SK-N-SH (cell line): Measurements from ENCODE around the gene SLC66A1. TPM values are rescaled to one million over a fixed set of nuclear protein-coding genes. Genes with fewer than 3 reads are reported as not detected.

Experiments
- CTCF ChIA-PET: fragments of 300-600, 350-600 bp; formaldehyde crosslinking; extraction: SDS; loops from one replicate; lab custom pipeline; 2021; lab: Yijun Ruan, JAX
- POLR2A ChIA-PET: fragments of 350-600 bp; sonication (Branson Sonifier 250); formaldehyde crosslinking; extraction: SDS; loops from one replicate; lab custom pipeline; 2020; ENCODE audit warnings: antibody characterized with exemption, inconsistent platforms; lab: Yijun Ruan, JAX
- DNase-seq: peaks from one replicate; pipeline ENCODE4 v3.0.0; 2012
- H2AFZ ChIP-seq: fragments of 200-600 bp; sonication (generic); 2 replicates; pipeline ENCODE4 v1.8.1; 2016; ENCODE audit warnings: antibody characterized with exemption, mild to moderate bottlenecking, low read depth
- H3F3A ChIP-seq: fragments of 200-600 bp; sonication (generic); replicated peaks from 2 replicates; pipeline ENCODE3; 2016; ENCODE audit warnings: antibody characterized with exemption, mild to moderate bottlenecking; ENCODE audit not compliant: insufficient read depth
- H3K27ac ChIP-seq, 2 experiments: fragments of 200-500 bp in 1 of 2; fragments of 200-600 bp in 1 of 2; sonication (Bioruptor generic) in 1 of 2; sonication (generic), shearing (Covaris generic) in 1 of 2; 2 replicates each; pipeline versions ENCODE4 v1.5.1 to v1.6.1; 2014 to 2016; ENCODE audit warnings: low read depth in 2 of 2, inconsistent platforms in 1 of 2, low read length in 1 of 2, mild to moderate bottlenecking in 1 of 2, mixed read lengths in 1 of 2
- H3K27me3 ChIP-seq: fragments of 200-600 bp; sonication (generic), shearing (Covaris generic); 2 replicates; pipeline ENCODE4 v1.6.1; 2016; ENCODE audit warnings: mixed run types; ENCODE audit not compliant: insufficient read depth
- H3K36me3 ChIP-seq, 2 experiments: fragments of 200-500 bp in 1 of 2; fragments of 200-600 bp in 1 of 2; sonication (Bioruptor generic) in 1 of 2; sonication (generic) in 1 of 2; replicated peaks in 1 of 2; 2 replicates each; pipeline versions ENCODE3 to v1.5.1; 2014 to 2016; ENCODE audit warnings: low read length in 1 of 2, mild to moderate bottlenecking in 1 of 2; ENCODE audit not compliant: insufficient read depth in 2 of 2, control insufficient read depth in 1 of 2
- H3K4me1 ChIP-seq, 2 experiments: fragments of 200-500 bp in 1 of 2; fragments of 200-600 bp in 1 of 2; sonication (Bioruptor generic) in 1 of 2; sonication (generic), shearing (Covaris generic) in 1 of 2; 2 replicates each; pipeline versions ENCODE4 v1.5.1 to v1.6.1; 2014 to 2016; ENCODE audit warnings: low read depth in 1 of 2, low read length in 1 of 2, mixed run types in 1 of 2; ENCODE audit not compliant: insufficient read depth in 2 of 2, control insufficient read depth in 1 of 2
- H3K4me2 ChIP-seq: fragments of 200-600 bp; sonication (generic), shearing (Covaris generic); 2 replicates; pipeline ENCODE4 v1.6.1; 2017; ENCODE audit warnings: mixed run types
- H3K4me3 ChIP-seq, 2 experiments: fragments of 200-500 bp in 1 of 2; fragments of 200-600 bp in 1 of 2; sonication (Bioruptor generic) in 1 of 2; sonication (generic), shearing (Covaris generic) in 1 of 2; 2 replicates each; pipeline versions ENCODE4 v1.5.1 to v1.8.1; 2014 to 2016; ENCODE audit warnings: low read depth in 2 of 2, inconsistent platforms in 1 of 2, low read length in 1 of 2, mild to moderate bottlenecking in 1 of 2, mixed read lengths in 1 of 2, moderate library complexity in 1 of 2
- H3K79me2 ChIP-seq: fragments of 200-600 bp; sonication (generic); 2 replicates; pipeline ENCODE4 v1.8.1; 2017; ENCODE audit warnings: mild to moderate bottlenecking; ENCODE audit not compliant: insufficient read depth
- H3K9ac ChIP-seq: fragments of 200-600 bp; sonication (generic); 2 replicates; pipeline ENCODE4 v1.6.1; 2017; ENCODE audit warnings: mixed run types
- H3K9me2 ChIP-seq: fragments of 200-600 bp; sonication (generic); 2 replicates; pipeline ENCODE4 v1.6.1; 2017; ENCODE audit warnings: mixed run types
- H3K9me3 ChIP-seq: fragments of 200-600 bp; sonication (generic); 2 replicates; pipeline ENCODE4 v1.6.1; 2017; ENCODE audit warnings: mixed run types, mild to moderate bottlenecking, moderate library complexity
- H4K20me1 ChIP-seq: fragments of 200-600 bp; sonication (generic); 2 replicates; pipeline ENCODE4 v1.6.1; 2017; ENCODE audit warnings: mild to moderate bottlenecking, mixed run types; ENCODE audit not compliant: insufficient read depth
- ELF1 ChIP-seq: IDR thresholded peaks from 2 replicates; pipeline ENCODE4 v1.4.0; 2012
- EP300 ChIP-seq, 2 experiments: IDR thresholded peaks; 2 replicates each; pipeline versions ENCODE4 v1.4.0 to v1.6.1; 2012; ENCODE audit warnings: borderline replicate concordance in 1 of 2, low read depth in 1 of 2, low read length in 1 of 2
- FOXM1 ChIP-seq: IDR thresholded peaks from 2 replicates; pipeline ENCODE4 v1.4.0; 2012; ENCODE audit warnings: low read depth, mild to moderate bottlenecking
- POLR2AphosphoS5 ChIP-seq: IDR thresholded peaks from 2 replicates; pipeline ENCODE4 v1.6.1; 2012; ENCODE audit warnings: low read depth, low read length
- RAD21 ChIP-seq: IDR thresholded peaks from 2 replicates; pipeline ENCODE4 v1.6.1; 2012; ENCODE audit warnings: mild to moderate bottlenecking, low read length
- TAF1 ChIP-seq: IDR thresholded peaks from 2 replicates; pipeline ENCODE4 v1.6.1; 2012; ENCODE audit warnings: low read depth, mild to moderate bottlenecking, low read length, moderate library complexity, borderline replicate concordance
- YY1 ChIP-seq: IDR thresholded peaks from 2 replicates; pipeline ENCODE4 v1.4.0; 2012; ENCODE audit warnings: low read depth, mild to moderate bottlenecking
- WGBS: methylation state at CpG from one replicate; pipeline ENCODE4 v1.1.6; 2017; ENCODE audit warnings: low lambda C conversion rate; 5-methylcytosine and 5-hydroxymethylcytosine counted together
- polyA plus RNA-seq, 3 experiments: library from polyadenylated mRNA; depleted of rRNA; stranded (reverse); fragments of >200 nt; gene quantifications; 2 replicates each; pipeline ENCODE4 v1.2.3, GENCODE V29; 2012
- TF ChIP-seq, protein P1 (sequence below): IDR thresholded peaks from 2 replicates; pipeline ENCODE4 v1.4.0; 2012; ENCODE audit warnings: low read depth, borderline replicate concordance
- TF ChIP-seq, protein P2 (sequence below): IDR thresholded peaks from 2 replicates; pipeline ENCODE4 v1.4.0; 2012; ENCODE audit warnings: low read depth
- TF ChIP-seq, protein P3 (sequence below): fragments of 150-350 bp; IDR thresholded peaks from 2 replicates; pipeline ENCODE4 v1.6.1; 2016; ENCODE audit warnings: mild to moderate bottlenecking, low read depth, low read length
- TF ChIP-seq, protein P4 (sequence below): fragments of 200-600 bp; sonication (generic); IDR thresholded peaks from 2 replicates; pipeline ENCODE4 v1.6.1; 2017; ENCODE audit warnings: antibody characterized with exemption, mild to moderate bottlenecking, moderate library complexity

SLC66A1 gene
- polyA plus RNA-seq, 1 of the 3 experiments (the other 2 are of a cell fraction) = 16.9 TPM

DNA sequence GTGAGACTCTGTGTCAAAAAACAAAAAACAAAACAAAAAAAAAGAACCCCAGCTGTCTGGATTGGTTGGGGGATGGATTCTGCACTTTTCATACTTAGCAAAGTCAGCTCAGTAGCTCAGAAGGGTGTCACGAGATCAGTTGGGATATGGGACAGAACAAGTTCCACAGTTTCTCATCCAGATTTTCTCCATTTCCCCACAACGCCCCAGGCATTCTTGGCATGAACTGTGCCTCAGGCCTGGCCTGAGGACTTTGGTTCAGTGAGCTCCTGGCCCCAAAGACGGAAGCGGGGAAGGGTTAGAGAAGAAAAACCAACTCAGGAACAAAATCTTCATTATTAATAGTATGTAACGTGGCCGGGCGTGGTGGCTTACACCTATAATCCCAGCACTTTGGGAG lies 2.1 kb upstream of the SLC66A1 start:
- peaks cover 19% of the 10 kb centered on the region for H4K20me1 ChIP-seq
- peaks cover 50% of the 10 kb centered on the region for H3K79me2 ChIP-seq

More for the DNA sequence above, 2.1 kb upstream of the SLC66A1 start:
- Histone ChIP-seq H3F3A (no peaks in the 10 kb centered on the region), H2AFZ (no peak overlapping the region), H3K27me3 (no peaks in the 10 kb centered on the region), H3K9me3 (no peaks in the 10 kb centered on the region), H3K9ac (no peak overlapping the region), H3K4me2 (peak overlapping the region; percentile 79; the same call in 1 of the 2 replicates), H3K9me2 (no peaks in the 10 kb centered on the region), H3K27ac (peak overlapping the region in 1 of 2 experiments; percentile 57; a peak in 2 of 4 replicates), H3K4me1 (peaks cover 5 to 25% of the 10 kb centered on the region in 2 experiments; a peak in 1 of 4 replicates), H3K4me3 (peak overlapping the region in 1 of 2 experiments; percentile 85; a peak in 1 of 4 replicates), H3K36me3 (peaks cover 9 to 24% of the 10 kb centered on the region in 2 experiments)
- TF ChIP-seq, protein P1, sequence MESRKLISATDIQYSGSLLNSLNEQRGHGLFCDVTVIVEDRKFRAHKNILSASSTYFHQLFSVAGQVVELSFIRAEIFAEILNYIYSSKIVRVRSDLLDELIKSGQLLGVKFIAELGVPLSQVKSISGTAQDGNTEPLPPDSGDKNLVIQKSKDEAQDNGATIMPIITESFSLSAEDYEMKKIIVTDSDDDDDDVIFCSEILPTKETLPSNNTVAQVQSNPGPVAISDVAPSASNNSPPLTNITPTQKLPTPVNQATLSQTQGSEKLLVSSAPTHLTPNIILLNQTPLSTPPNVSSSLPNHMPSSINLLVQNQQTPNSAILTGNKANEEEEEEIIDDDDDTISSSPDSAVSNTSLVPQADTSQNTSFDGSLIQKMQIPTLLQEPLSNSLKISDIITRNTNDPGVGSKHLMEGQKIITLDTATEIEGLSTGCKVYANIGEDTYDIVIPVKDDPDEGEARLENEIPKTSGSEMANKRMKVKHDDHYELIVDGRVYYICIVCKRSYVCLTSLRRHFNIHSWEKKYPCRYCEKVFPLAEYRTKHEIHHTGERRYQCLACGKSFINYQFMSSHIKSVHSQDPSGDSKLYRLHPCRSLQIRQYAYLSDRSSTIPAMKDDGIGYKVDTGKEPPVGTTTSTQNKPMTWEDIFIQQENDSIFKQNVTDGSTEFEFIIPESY = no peak
- TF ChIP-seq ELF1 = no peak
- no peak for TF ChIP-seq FOXM1
- TF ChIP-seq, protein P2, sequence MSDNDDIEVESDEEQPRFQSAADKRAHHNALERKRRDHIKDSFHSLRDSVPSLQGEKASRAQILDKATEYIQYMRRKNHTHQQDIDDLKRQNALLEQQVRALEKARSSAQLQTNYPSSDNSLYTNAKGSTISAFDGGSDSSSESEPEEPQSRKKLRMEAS = no peak
- TF ChIP-seq YY1 = no peak
- no peak for TF ChIP-seq RAD21
- no peak for TF ChIP-seq EP300 (IDR thresholded peaks at IDR 0.05; ENCODE audit: borderline replicate concordance in 1 of 2, low read depth in 1 of 2, low read length in 1 of 2)
- TF ChIP-seq POLR2AphosphoS5 = no peak
- no peak for TF ChIP-seq TAF1
- TF ChIP-seq, protein P3, sequence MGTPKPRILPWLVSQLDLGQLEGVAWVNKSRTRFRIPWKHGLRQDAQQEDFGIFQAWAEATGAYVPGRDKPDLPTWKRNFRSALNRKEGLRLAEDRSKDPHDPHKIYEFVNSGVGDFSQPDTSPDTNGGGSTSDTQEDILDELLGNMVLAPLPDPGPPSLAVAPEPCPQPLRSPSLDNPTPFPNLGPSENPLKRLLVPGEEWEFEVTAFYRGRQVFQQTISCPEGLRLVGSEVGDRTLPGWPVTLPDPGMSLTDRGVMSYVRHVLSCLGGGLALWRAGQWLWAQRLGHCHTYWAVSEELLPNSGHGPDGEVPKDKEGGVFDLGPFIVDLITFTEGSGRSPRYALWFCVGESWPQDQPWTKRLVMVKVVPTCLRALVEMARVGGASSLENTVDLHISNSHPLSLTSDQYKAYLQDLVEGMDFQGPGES = no peak
- TF ChIP-seq, protein P4, sequence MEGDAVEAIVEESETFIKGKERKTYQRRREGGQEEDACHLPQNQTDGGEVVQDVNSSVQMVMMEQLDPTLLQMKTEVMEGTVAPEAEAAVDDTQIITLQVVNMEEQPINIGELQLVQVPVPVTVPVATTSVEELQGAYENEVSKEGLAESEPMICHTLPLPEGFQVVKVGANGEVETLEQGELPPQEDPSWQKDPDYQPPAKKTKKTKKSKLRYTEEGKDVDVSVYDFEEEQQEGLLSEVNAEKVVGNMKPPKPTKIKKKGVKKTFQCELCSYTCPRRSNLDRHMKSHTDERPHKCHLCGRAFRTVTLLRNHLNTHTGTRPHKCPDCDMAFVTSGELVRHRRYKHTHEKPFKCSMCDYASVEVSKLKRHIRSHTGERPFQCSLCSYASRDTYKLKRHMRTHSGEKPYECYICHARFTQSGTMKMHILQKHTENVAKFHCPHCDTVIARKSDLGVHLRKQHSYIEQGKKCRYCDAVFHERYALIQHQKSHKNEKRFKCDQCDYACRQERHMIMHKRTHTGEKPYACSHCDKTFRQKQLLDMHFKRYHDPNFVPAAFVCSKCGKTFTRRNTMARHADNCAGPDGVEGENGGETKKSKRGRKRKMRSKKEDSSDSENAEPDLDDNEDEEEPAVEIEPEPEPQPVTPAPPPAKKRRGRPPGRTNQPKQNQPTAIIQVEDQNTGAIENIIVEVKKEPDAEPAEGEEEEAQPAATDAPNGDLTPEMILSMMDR = no peak
- ChIA-PET POLR2A (no interaction called here), CTCF (interaction anchor here (0.9 to 1.3 kb wide), 2 partner anchors 341 to 344 kb away, joined by 3 read pairs; no protein-coding TSS in a partner anchor)
- 95% methylated on average over 7 of the region's 7 CpGs for WGBS
- no peak for DNase-seq
